HG03432 (cell line): ENCODE data around the gene TTK.
"Not testable (repeated sequence)": the region's sequence is repeated elsewhere in the genome, so short reads cannot be mapped to it uniquely, and the experiment has no call there.

ENCODE experiments used
- ATAC-seq: cut with Tn5 transposase; IDR thresholded peaks from one replicate; pipeline ENCODE4 v1.9.1; 2021; ENCODE audit warnings: mild to moderate bottlenecking, moderate library complexity; ENCODE audit not compliant: unreplicated experiment

TTK gene

DNA sequence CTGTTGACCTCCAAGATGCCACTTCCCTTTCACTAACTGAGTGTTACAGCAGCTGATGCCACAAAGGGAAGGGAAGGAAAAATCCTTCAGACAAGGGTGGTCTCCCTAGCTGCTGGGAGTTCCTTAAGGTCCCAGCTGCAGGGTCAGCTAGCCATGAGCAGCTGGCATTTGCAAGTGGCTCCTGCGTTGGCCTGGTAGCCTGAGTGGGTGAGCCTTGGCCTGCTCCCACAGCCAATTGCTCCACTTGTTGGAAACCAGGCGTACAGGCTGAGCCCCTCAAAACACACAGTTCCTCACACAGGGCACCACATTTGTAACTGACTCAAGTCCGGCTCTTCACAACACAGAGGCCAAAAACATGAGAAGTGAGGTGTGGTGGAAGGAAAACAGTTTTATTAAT lies 16.7 kb downstream of the TTK start:
- ATAC-seq = no peak

DNA sequence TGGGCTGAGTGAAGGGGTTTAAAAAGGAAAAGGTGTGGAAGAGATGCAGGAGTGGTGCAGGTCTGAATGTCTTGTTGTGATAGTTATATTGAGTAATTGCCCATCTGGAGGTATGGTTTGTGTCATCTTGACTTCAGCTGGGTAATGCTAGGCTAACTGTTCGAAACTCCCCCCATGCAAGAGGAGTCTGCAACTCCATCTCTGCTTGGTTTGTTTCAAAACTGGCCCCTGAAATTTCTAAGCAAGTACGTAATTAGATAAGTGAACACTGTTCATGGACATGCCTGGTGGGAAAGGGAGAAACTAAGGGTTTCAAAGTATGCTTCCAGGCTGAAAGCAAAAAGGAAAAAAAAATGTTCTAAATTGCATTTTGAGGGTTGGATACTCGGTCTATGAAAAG lies 17.1 kb downstream of the TTK start:
- no peak for ATAC-seq

DNA sequence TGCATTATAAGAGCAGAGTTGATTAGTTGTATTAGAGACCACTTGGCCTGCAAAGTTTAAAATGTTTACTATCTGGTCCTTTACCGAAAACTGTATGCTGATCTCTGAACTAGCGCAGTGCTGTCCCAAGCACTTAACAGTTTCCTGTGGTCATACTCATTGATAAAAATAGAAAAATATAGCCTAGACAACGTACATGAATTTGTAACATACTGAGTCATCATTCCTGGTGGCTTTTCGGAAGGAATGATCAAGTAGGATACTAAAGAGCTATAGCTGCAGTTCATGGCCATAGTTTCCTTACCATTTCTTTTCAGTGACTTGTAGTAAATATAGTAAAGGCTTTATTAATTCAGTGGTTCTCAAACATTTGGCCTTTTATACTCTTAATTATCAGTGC lies 18.4 kb downstream of the TTK start:
- no peak for ATAC-seq

DNA sequence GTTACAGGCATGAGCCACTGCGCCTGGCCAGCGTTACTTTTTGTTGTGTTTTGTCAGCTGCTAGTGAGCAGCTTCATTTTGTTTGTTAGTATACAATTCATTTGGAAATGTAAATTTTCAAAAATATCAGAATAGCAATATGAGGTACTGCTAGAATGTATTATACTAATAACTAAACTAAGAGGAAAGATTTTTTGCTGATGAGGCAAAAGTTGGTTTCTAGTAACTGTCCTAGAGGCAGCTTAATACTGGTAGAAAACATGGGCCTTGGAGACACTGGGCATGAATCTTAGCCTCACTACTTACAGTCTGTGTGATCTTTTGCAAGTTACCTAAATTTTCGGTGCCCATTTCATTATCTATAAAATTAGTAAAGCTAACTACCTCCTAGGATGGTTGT lies 24.1 kb downstream of the TTK start:
- ATAC-seq = no peak

DNA sequence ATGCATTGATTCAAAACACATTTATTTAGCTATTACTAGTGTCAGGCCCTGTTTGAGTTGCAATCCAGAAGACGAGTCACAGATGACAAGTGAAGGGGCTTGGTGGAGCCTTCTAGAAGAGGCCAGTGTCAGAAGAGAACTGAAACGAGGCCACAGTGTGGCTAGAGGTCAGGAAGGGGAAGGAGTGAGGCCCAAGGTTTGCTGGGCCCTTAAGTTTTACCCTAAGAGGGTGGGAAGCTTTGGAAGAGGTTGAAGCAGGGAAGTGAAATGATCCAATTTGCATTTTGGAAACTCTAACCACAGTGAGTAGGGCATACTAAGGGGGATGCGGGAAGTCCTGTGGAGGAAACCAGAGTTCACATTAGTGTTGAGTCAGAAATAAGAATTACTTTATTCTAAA lies 25.0 kb downstream of the TTK start:
- peak; percentile 70 for ATAC-seq

DNA sequence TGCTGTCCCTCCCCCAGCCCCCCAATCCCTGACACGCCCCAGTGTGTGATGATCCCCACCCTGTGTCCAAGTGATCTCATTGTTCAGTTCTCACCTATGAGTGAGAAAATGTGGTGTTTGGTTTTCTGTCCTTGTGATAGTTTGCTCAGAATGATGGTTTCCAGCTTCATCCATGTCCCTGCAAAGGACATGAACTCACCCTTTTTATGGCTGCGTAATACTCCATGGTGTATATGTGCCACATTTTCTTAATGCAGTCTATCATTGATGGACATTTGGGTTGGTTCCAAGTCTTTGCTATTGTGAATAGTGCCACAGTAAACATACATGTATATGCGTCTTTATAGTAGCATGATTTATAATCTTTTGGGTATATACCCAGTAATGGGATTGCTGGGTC lies 43.8 kb downstream of the TTK start:
- ATAC-seq = not testable (repeated sequence)

DNA sequence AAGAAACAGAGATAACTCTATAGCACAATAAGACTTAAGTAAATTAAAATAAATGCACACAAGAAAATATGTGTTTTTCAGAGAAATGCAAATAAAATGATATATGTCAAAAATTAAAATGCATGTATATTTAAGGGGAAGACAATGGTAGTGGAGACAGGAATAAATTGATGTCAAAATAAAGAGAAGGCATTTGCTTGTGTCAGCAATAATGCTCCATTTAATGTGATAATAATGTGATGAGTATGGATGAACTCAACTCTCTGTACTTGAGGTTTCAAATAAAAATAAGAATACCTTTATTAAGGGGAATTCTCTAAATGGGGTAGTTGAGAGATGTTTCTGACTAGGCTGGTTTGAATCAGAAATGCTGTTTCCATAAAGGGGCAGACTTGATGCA lies 56.3 kb downstream of the TTK start:
- no peak for ATAC-seq

DNA sequence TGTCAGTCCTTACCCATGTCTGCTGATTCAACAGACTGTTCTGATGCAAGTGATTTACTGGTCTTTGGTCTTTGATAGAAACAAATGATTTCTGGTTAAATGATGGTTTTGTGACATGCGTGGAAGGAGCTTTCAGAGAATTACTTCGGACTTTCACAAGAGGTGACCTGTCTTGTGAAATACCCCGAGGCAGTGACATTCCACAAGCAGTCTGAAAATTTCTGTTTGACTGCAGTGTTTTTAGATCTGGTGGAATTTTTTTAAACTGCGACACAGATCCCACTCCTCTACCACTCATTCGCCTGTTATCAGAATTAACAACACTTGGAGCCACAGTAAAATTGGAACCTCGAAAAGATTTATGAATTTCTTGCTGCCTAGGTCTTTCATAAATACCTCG lies 63.7 kb downstream of the TTK start:
- ATAC-seq = not testable (repeated sequence)

DNA sequence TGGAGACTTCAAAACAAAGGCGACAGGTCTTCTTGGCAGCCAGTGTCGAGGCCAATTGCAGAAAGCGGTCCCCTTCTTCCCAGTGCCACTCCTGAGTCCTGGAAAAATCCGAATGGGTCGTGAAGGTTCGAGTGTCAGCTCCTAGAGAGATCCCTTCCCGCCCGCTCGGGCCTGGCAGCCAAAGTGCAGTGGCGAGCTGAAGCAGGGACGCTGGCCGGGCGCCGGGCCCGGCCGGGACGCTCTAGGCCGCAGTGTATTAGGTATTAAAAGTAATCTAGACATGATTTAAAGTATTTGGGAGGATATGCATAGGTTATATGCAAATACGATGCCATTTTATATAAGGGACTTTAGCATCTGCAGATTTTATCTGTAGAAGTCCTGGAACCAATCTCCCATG lies 66.0 kb downstream of the TTK start:
- ATAC-seq = not testable (repeated sequence)

DNA sequence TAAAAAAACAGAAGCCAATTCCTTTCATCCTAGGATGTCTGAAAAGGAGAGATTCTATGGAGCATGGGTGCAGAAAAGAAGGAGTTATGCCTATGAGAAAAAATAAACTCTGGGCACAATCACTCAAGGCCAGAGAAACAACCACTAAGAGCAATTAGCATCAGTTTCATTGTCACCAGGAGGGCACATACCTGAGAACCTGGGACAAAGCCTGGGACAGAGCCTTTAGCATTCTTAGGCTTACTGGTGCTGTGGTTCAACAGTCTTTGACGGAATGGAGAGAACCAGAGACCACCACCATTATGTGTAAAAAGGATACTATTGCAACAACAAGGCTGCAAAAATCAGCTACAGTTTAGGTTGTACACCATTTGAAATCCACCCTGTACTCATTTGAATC lies 72.6 kb downstream of the TTK start:
- no peak for ATAC-seq

DNA sequence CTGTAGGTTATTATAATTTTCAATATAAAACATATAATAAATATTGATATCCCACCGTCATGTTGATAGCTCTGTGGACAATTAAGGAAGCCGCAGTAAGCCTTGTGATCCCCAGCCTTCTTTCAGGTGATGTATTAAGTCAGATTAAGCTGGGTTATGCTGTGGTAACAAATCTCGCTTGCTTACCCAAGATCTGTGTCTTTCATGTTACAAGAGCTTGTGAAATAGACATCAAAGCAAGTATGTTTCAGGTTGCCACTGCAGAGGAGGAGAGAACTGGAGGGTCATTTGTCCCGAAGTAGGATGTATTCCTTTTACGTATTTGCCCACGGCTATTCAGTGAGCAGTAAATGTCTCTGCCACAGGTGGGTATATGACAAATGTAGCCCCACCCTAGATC lies 84.2 kb downstream of the TTK start:
- no peak for ATAC-seq

DNA sequence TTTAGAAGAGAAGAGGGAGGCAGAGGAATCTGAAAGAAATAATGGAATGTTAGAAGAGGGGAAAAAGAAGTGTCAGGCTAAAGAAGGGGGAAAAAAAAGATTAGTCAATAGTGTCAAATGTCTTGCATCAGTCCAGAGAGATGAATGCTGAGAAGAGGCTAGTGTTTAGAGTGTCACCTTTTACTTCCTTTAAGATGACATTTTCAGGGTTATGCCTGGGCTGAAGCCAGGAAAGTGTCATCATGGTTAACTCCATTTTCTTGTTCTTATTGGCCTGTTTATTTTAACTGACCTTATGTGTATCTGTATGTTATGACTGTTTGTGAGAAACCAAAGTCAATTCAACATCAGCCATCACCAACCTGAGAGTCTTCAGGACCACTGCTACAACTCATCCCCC lies 87.1 kb downstream of the TTK start:
- ATAC-seq = no peak
